ENCODE data around the gene EMCN. TPM values are rescaled to one million over a fixed set of nuclear protein-coding genes. Genes with fewer than 3 reads are reported as not detected.

The EMCN gene
- total and polyA plus RNA-seq, 8 donors: 1.5 to 5.6 (median 2.4) TPM

- Histone ChIP-seq H3K4me3 (no peak overlapping the region), H3K27ac (no peak overlapping the region), H3K36me3 (no peaks in the 10 kb centered on the region), H3K9me3 (no peaks in the 10 kb centered on the region), H3K27me3 (no peaks in the 10 kb centered on the region), H3K4me1 (no peaks in the 10 kb centered on the region)
- no peak for DNase-seq
- no peak for TF ChIP-seq CTCF (IDR thresholded peaks at IDR 0.05)
- intact Hi-C loops (cut with DNase I): no loop called here
- ATAC-seq: no peak
- FAIRE-seq: no peak
- WGBS, 2 donors: 32 to 41% methylated on average over 1 of the region's 1 CpG
These were observed 155.5 kb downstream of the EMCN start for GRCh38 chr4:100362366-100362765.

GRCh38 chr4:100361336-100361735, 156.5 kb downstream of the EMCN start:
- no peak for ATAC-seq
- no peak for TF ChIP-seq CTCF (IDR thresholded peaks at IDR 0.05)
- Histone ChIP-seq H3K4me3 (no peak overlapping the region), H3K4me1 (no peaks in the 10 kb centered on the region), H3K9me3 (no peaks in the 10 kb centered on the region), H3K36me3 (no peaks in the 10 kb centered on the region), H3K27me3 (no peaks in the 10 kb centered on the region), H3K27ac (no peak overlapping the region)
- 48 to 51% methylated on average over 1 of the region's 1 CpG for WGBS, 2 donors
- intact Hi-C loops (cut with DNase I): no loop called here
- DNase-seq: no peak
- FAIRE-seq: no peak

- no peak for TF ChIP-seq CTCF (IDR thresholded peaks at IDR 0.05)
- FAIRE-seq: no peak
These were observed 157.6 kb downstream of the EMCN start for GRCh38 chr4:100360211-100360610.

GRCh38 chr4:100359441-100359840, 158.4 kb downstream of the EMCN start:
- DNase-seq: no peak
- intact Hi-C loops (cut with DNase I): no loop called here
- Histone ChIP-seq H3K9me3 (no peaks in the 10 kb centered on the region), H3K27ac (no peak overlapping the region), H3K4me3 (no peak overlapping the region), H3K27me3 (no peaks in the 10 kb centered on the region), H3K36me3 (no peaks in the 10 kb centered on the region), H3K4me1 (no peaks in the 10 kb centered on the region)
- WGBS, 2 donors: 20 to 26% methylated on average over 2 of the region's 2 CpGs
- ATAC-seq: no peak
- TF ChIP-seq CTCF (IDR thresholded peaks at IDR 0.05): no peak
- FAIRE-seq: no peak

More at GRCh38 chr4:100360211-100360610, 157.6 kb downstream of the EMCN start:
- Histone ChIP-seq H3K36me3 (no peaks in the 10 kb centered on the region), H3K4me3 (no peak overlapping the region), H3K27me3 (no peaks in the 10 kb centered on the region), H3K4me1 (no peaks in the 10 kb centered on the region), H3K9me3 (no peaks in the 10 kb centered on the region), H3K27ac (no peak overlapping the region)
- intact Hi-C loops (cut with DNase I): no loop called here
- 35 to 36% methylated on average over 1 of the region's 1 CpG for WGBS, 2 donors
- ATAC-seq: no peak
- no peak for DNase-seq

GRCh38 chr4:100357542-100357941, 160.3 kb downstream of the EMCN start:
- FAIRE-seq (no peak), ATAC-seq (no peak), DNase-seq (no peak)
- H3K36me3 ChIP-seq: no peaks in the 10 kb centered on the region
- H3K27ac ChIP-seq: no peak overlapping the region
- intact Hi-C loops (cut with DNase I): no loop called here
- TF ChIP-seq CTCF (IDR thresholded peaks at IDR 0.05): no peak
- no peaks in the 10 kb centered on the region for H3K27me3 ChIP-seq
- H3K4me1 ChIP-seq: no peaks in the 10 kb centered on the region
- H3K9me3 ChIP-seq: no peaks in the 10 kb centered on the region
- H3K4me3 ChIP-seq: no peak overlapping the region
- 57 to 70% methylated on average over 1 of the region's 1 CpG for WGBS, 2 donors
